HCT116 (cell line): ENCODE results near the gene COG6. TPM values are rescaled to one million over a fixed set of nuclear protein-coding genes. Genes with fewer than 3 reads are reported as not detected.

Source experiments
- ATAC-seq: fragments of 200-7000 bp; cut with Tn5 transposase; 2 replicates; pipeline ENCODE4 v1.9.1; 2020; ENCODE audit warnings: mild to moderate bottlenecking, moderate library complexity
- BruUV-seq: library from RNA; stranded (reverse); fragments of 400-500 nt; replicated peaks from 2 replicates; lab custom pipeline; 2021; lab: Mats Ljungman, UMichigan
- CTCF ChIA-PET: fragments of 300-600 bp; sonication (Branson Sonifier 250); formaldehyde crosslinking; loops from one replicate; lab custom pipeline; 2021; ENCODE audit warnings: antibody characterized with exemption; lab: Charles Lee
- POLR2A ChIA-PET: fragments of 300-600, 350-600 bp; sonication (Branson Sonifier 250); formaldehyde crosslinking; loops from one replicate; lab custom pipeline; 2021; ENCODE audit warnings: antibody characterized with exemption; lab: Charles Lee
- RAD21 ChIA-PET, 2 experiments: fragments of 300-600 bp; sonication (Branson Sonifier 250); formaldehyde crosslinking; loops; one replicate each; lab custom pipeline; 2023; ENCODE audit warnings: low total read pairs in 2 of 2; ENCODE audit not compliant: uncharacterized antibody in 2 of 2, unreplicated experiment in 2 of 2, low non-redundant PET in 1 of 2; lab: Charles Lee
- DNase-seq: peaks from one replicate; pipeline ENCODE4 v3.0.0-alpha.2; 2010; ENCODE audit warnings: low read depth, low spot score
- H2AFZ ChIP-seq: fragments of 200-600 bp; shearing (Covaris generic), sonication (generic); 2 replicates; pipeline ENCODE4 v1.6.1; 2017; ENCODE audit warnings: low read depth, mixed run types, mixed read lengths, antibody characterized with exemption, low read length; ENCODE audit not compliant: poor library complexity, severe bottlenecking
- H3K27ac ChIP-seq: 2 replicates; pipeline ENCODE4 v1.5.1; 2012; ENCODE audit warnings: low read depth, low read length
- H3K27me3 ChIP-seq: fragments of 200-600 bp; sonication (generic); 2 replicates; pipeline ENCODE4 v1.6.1; 2016; ENCODE audit warnings: mixed run types, low read length, mixed read lengths; ENCODE audit not compliant: insufficient read depth
- H3K36me3 ChIP-seq, 2 experiments: fragments of 200-500 bp in 1 of 2; fragments of 200-600 bp in 1 of 2; sonication (Bioruptor generic) in 1 of 2; sonication (generic) in 1 of 2; 2 replicates each; pipeline versions ENCODE4 v1.5.1 to v1.6.1; 2014 to 2016; ENCODE audit warnings: low read length in 2 of 2, inconsistent platforms in 1 of 2, mixed read lengths in 1 of 2, mixed run types in 1 of 2; ENCODE audit not compliant: insufficient read depth in 2 of 2, control insufficient read depth in 1 of 2
- H3K4me1 ChIP-seq, 2 experiments: fragments of 200-600 bp in 1 of 2; sonication (generic) in 1 of 2; 2 replicates each; pipeline versions ENCODE4 v1.5.1 to v1.6.1; 2012 to 2017; ENCODE audit warnings: low read length in 2 of 2, inconsistent platforms in 1 of 2, mild to moderate bottlenecking in 1 of 2, mixed read lengths in 1 of 2, mixed run types in 1 of 2, moderate library complexity in 1 of 2; ENCODE audit not compliant: insufficient read depth in 2 of 2, control insufficient read depth in 1 of 2
- H3K4me2 ChIP-seq: fragments of 200-600 bp; sonication (generic); 2 replicates; pipeline ENCODE4 v1.6.1; 2017; ENCODE audit warnings: mixed run types, low read length, mixed read lengths
- H3K4me3 ChIP-seq, 2 experiments: fragments of 200-600 bp in 1 of 2; sonication (generic) in 1 of 2; replicated peaks in 1 of 2; 2 replicates each; pipeline ENCODE4 v1.5.1; 2011 to 2016; ENCODE audit warnings: low read length in 2 of 2, control low read depth in 1 of 2, low read depth in 1 of 2, mild to moderate bottlenecking in 1 of 2, mixed read lengths in 1 of 2, mixed run types in 1 of 2
- H3K79me2 ChIP-seq: fragments of 200-600 bp; sonication (generic); 2 replicates; pipeline ENCODE4 v1.6.1; 2017; ENCODE audit warnings: mild to moderate bottlenecking, mixed run types, low read length, moderate library complexity, mixed read lengths; ENCODE audit not compliant: insufficient read depth
- H3K9ac ChIP-seq: fragments of 200-600 bp; sonication (generic); 2 replicates; pipeline ENCODE4 v1.6.1; 2016; ENCODE audit warnings: low read length, mixed read lengths
- H3K9me2 ChIP-seq: fragments of 200-600 bp; sonication (generic), shearing (Covaris generic); 2 replicates; pipeline ENCODE4 v1.6.1; 2017; ENCODE audit warnings: mixed run types, mild to moderate bottlenecking, moderate library complexity; ENCODE audit not compliant: insufficient read depth
- H3K9me3 ChIP-seq, 2 experiments: fragments of 200-500 bp in 1 of 2; fragments of 200-600 bp in 1 of 2; sonication (Bioruptor generic) in 1 of 2; sonication (generic) in 1 of 2; 2 replicates each; pipeline ENCODE4 v1.6.1; 2014 to 2017; ENCODE audit warnings: low read length in 2 of 2, mixed read lengths in 2 of 2, inconsistent platforms in 1 of 2, low read depth in 1 of 2, mild to moderate bottlenecking in 1 of 2, mixed run types in 1 of 2, moderate library complexity in 1 of 2; ENCODE audit not compliant: control insufficient read depth in 1 of 2, insufficient read depth in 1 of 2
- H4K20me1 ChIP-seq: fragments of 200-600 bp; sonication (generic), shearing (Covaris generic); 2 replicates; pipeline ENCODE4 v1.6.1; 2017; ENCODE audit warnings: mixed run types, mild to moderate bottlenecking, moderate library complexity; ENCODE audit not compliant: insufficient read depth
- CBX3 ChIP-seq: IDR thresholded peaks from 2 replicates; pipeline ENCODE4 v1.6.1; 2012; ENCODE audit warnings: low read depth
- CEBPB ChIP-seq: IDR thresholded peaks from 2 replicates; pipeline ENCODE4 v1.6.1; 2012; ENCODE audit warnings: low read depth
- ELF1 ChIP-seq: IDR thresholded peaks from 2 replicates; pipeline ENCODE4 v1.6.1; 2012; ENCODE audit warnings: low read depth, borderline replicate concordance
- EZH2 ChIP-seq: fragments of 200-600 bp; sonication (generic); IDR thresholded peaks from 2 replicates; pipeline ENCODE4 v1.6.1; 2017; ENCODE audit warnings: antibody characterized with exemption, mixed run types
- RAD21 ChIP-seq: IDR thresholded peaks from 2 replicates; pipeline ENCODE4 v1.6.1; 2012; ENCODE audit warnings: low read depth, mild to moderate bottlenecking
- REST ChIP-seq: IDR thresholded peaks from 2 replicates; pipeline ENCODE4 v1.6.1; 2012; ENCODE audit warnings: low read depth
- SP1 ChIP-seq: IDR thresholded peaks from 2 replicates; pipeline ENCODE4 v1.6.1; 2012; ENCODE audit warnings: low read depth
- SRF ChIP-seq: IDR thresholded peaks from 2 replicates; pipeline ENCODE4 v1.6.1; 2012; ENCODE audit warnings: low read depth
- TCF7L2 ChIP-seq: IDR thresholded peaks from 2 replicates; pipeline ENCODE4 v1.7.0; 2011; ENCODE audit warnings: borderline replicate concordance, inconsistent platforms; ENCODE audit not compliant: insufficient read depth, insufficient read length; ENCODE audit errors: extremely low read depth
- YY1 ChIP-seq: IDR thresholded peaks from 2 replicates; pipeline ENCODE4 v1.6.1; 2011; ENCODE audit warnings: low read length, low read depth, moderate library complexity, mild to moderate bottlenecking; ENCODE audit not compliant: insufficient replicate concordance; ENCODE audit errors: extremely low read depth
- ZFX ChIP-seq: fragments of 450-650 bp; IDR thresholded peaks from 2 replicates; pipeline ENCODE4 v1.6.1; 2017
- ZNF274 ChIP-seq: fragments of 200-500 bp; sonication (Bioruptor generic); IDR thresholded peaks from 2 replicates; pipeline ENCODE4 v1.6.1; 2014; ENCODE audit warnings: mild to moderate bottlenecking, low read depth, low read length, inconsistent platforms
- intact Hi-C: fragments of 100-400 bp; cut with micrococcal nuclease; formaldehyde crosslinking; loops from 2 replicates; pipeline ENCODE4 v1.10.0; 2022
- total RNA-seq: library from RNA; stranded (reverse); gene quantifications from one replicate; pipeline ENCODE4 v1.2.1, GENCODE V29; 2021; ENCODE audit not compliant: unreplicated experiment
- TF ChIP-seq, protein P1 (sequence below): IDR thresholded peaks from 2 replicates; pipeline ENCODE4 v1.6.1; 2011; ENCODE audit warnings: mild to moderate bottlenecking, low read length, moderate library complexity; ENCODE audit not compliant: insufficient replicate concordance; ENCODE audit errors: extremely low read depth

Gene COG6
- total RNA-seq, 1 experiment from 2014 or later, result 33.6 TPM

DNA sequence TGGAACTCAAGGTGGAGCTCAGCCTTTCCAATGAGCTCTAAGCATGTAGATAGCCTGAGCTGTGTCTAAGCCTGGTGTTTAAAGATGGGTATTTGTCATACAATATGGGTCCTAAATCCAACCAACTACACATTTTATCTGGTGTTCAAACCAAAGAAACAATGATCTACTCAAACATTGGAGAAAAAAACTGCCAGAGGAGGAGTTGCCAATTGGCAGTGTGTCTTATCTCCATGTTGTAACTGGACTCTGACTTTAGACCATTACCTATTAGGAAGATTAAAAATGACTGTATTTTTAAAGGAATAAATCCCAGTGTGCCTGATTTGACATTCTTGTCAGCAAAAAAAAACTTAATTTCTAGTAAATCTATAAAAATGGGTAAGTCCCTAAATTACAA is 96.3 kb downstream of the COG6 start:
- ATAC-seq, result no peak
- CTCF ChIA-PET, result no interaction called here

GRCh38 chr13:39760521-39760920 is 105.1 kb downstream of the COG6 start:
- Histone ChIP-seq H3K9ac (no peak overlapping the region), H3K4me2 (no peak overlapping the region), H3K36me3 (no peaks in the 10 kb centered on the region), H3K9me2 (no peaks in the 10 kb centered on the region), H3K4me1 (no peaks in the 10 kb centered on the region), H3K4me3 (no peak overlapping the region), H3K9me3 (no peaks in the 10 kb centered on the region), H3K27ac (no peak overlapping the region), H2AFZ (no peak overlapping the region), H3K27me3 (no peaks in the 10 kb centered on the region), H4K20me1 (no peaks in the 10 kb centered on the region), H3K79me2 (no peaks in the 10 kb centered on the region)
- ATAC-seq (no peak), DNase-seq (no peak)
- ChIA-PET POLR2A (no interaction called here), RAD21 (no interaction called here), CTCF (no interaction called here)
- BruUV-seq, result no TSS peak
- no peak for TF ChIP-seq RAD21
- TF ChIP-seq REST, result no peak
- TF ChIP-seq SRF, result no peak
- TF ChIP-seq, protein P1, sequence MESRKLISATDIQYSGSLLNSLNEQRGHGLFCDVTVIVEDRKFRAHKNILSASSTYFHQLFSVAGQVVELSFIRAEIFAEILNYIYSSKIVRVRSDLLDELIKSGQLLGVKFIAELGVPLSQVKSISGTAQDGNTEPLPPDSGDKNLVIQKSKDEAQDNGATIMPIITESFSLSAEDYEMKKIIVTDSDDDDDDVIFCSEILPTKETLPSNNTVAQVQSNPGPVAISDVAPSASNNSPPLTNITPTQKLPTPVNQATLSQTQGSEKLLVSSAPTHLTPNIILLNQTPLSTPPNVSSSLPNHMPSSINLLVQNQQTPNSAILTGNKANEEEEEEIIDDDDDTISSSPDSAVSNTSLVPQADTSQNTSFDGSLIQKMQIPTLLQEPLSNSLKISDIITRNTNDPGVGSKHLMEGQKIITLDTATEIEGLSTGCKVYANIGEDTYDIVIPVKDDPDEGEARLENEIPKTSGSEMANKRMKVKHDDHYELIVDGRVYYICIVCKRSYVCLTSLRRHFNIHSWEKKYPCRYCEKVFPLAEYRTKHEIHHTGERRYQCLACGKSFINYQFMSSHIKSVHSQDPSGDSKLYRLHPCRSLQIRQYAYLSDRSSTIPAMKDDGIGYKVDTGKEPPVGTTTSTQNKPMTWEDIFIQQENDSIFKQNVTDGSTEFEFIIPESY, result no peak
- TF ChIP-seq CEBPB, result no peak
- no peak for TF ChIP-seq CBX3
- TF ChIP-seq YY1, result no peak
- no peak for TF ChIP-seq ELF1
- intact Hi-C loops, result no loop called here

More for the DNA sequence above, 96.3 kb downstream of the COG6 start:
- H3K4me3 ChIP-seq, result no peak overlapping the region
- H3K9me2 ChIP-seq, result no peaks in the 10 kb centered on the region
- no peak overlapping the region for H2AFZ ChIP-seq
- no peak overlapping the region for H3K4me2 ChIP-seq
- no peaks in the 10 kb centered on the region for H3K9me3 ChIP-seq
- no peaks in the 10 kb centered on the region for H4K20me1 ChIP-seq
- BruUV-seq, result TSS peak; percentile 26
- RAD21 ChIA-PET, result no interaction called here
- H3K27ac ChIP-seq, result no peak overlapping the region
- no peaks in the 10 kb centered on the region for H3K36me3 ChIP-seq
- no peak overlapping the region for H3K9ac ChIP-seq
- H3K27me3 ChIP-seq, result no peaks in the 10 kb centered on the region
- POLR2A ChIA-PET, result no interaction called here
- no peak for TF ChIP-seq RAD21
- TF ChIP-seq ZFX, result no peak
- no peak for TF ChIP-seq TCF7L2
- no peak for TF ChIP-seq EZH2
- no peak for TF ChIP-seq ZNF274
- TF ChIP-seq SP1, result no peak
- DNase-seq, result no peak
- intact Hi-C loops, result no loop called here
- no peaks in the 10 kb centered on the region for H3K4me1 ChIP-seq
- H3K79me2 ChIP-seq, result no peaks in the 10 kb centered on the region
